H1 (cell line): ENCODE data around the gene TSSC4. TPM values are rescaled to one million over a fixed set of nuclear protein-coding genes. Genes with fewer than 3 reads are reported as not detected.

ENCODE experiments used
- CTCF ChIA-PET: fragments of 300-600 bp; sonication (Branson Sonifier 250); formaldehyde crosslinking; loops from one replicate; lab custom pipeline; 2021; ENCODE audit not compliant: partially characterized antibody; lab: Charles Lee
- POLR2A ChIA-PET: fragments of 300-600 bp; sonication (Branson Sonifier 250); formaldehyde crosslinking; loops from one replicate; lab custom pipeline; 2021; ENCODE audit warnings: inconsistent platforms; ENCODE audit not compliant: partially characterized antibody; lab: Charles Lee
- DNase-seq, 2 experiments: peaks; one replicate each; pipeline versions ENCODE4 v3.0.0 to v3.0.0-alpha.2; 2010 to 2022; ENCODE audit warnings: low spot score in 2 of 2, low read depth in 1 of 2, mixed read lengths in 1 of 2
- FAIRE-seq: peaks from 2 replicates; lab custom pipeline; 2011; peaks lifted over from hg19 to GRCh38; lab: Jason Lieb, UNC
- H2AFZ ChIP-seq: 2 replicates; pipeline ENCODE4 v1.8.1; 2012; ENCODE audit warnings: low read length, inconsistent platforms
- H2AK5ac ChIP-seq: 2 replicates; pipeline ENCODE4 v1.6.1; 2013; ENCODE audit warnings: low read depth, low read length
- H2BK120ac ChIP-seq: replicated peaks from 2 replicates; pipeline ENCODE3; 2013; ENCODE audit warnings: low read depth, low read length, inconsistent platforms
- H2BK12ac ChIP-seq: 2 replicates; pipeline ENCODE4 v1.6.1; 2013; ENCODE audit warnings: low read depth, low read length
- H2BK15ac ChIP-seq: 2 replicates; pipeline ENCODE4 v1.6.1; 2013; ENCODE audit warnings: low read length
- H2BK20ac ChIP-seq: 2 replicates; pipeline ENCODE4 v1.6.1; 2013; ENCODE audit warnings: low read length
- H2BK5ac ChIP-seq: 2 replicates; pipeline ENCODE4 v1.6.1; 2013; ENCODE audit warnings: low read depth, low read length
- H3K14ac ChIP-seq: 2 replicates; pipeline ENCODE4 v1.6.1; 2013; ENCODE audit warnings: inconsistent platforms; ENCODE audit not compliant: insufficient read length
- H3K18ac ChIP-seq: 2 replicates; pipeline ENCODE4 v1.6.1; 2013; ENCODE audit warnings: low read length; ENCODE audit errors: extremely low read depth
- H3K23ac ChIP-seq: 2 replicates; pipeline ENCODE4 v1.6.1; 2013; ENCODE audit warnings: inconsistent platforms; ENCODE audit not compliant: insufficient read length
- H3K23me2 ChIP-seq: 2 replicates; pipeline ENCODE4 v1.6.1; 2013; ENCODE audit warnings: low read depth, low read length
- H3K27ac ChIP-seq: 2 replicates; pipeline ENCODE4 v1.6.1; 2011; ENCODE audit warnings: low read depth, low read length, inconsistent platforms
- H3K27me3 ChIP-seq, 4 experiments: replicated peaks in 1 of 4; 1 replicate in 1 of 4; 2 replicates in 3 of 4; pipeline versions ENCODE4 v1.6.1 to v1.8.1; 2011 to 2013; ENCODE audit warnings: low read length in 3 of 4, mild to moderate bottlenecking in 3 of 4, inconsistent platforms in 2 of 4, mixed read lengths in 2 of 4, moderate library complexity in 1 of 4; ENCODE audit not compliant: control insufficient read depth in 3 of 4, insufficient read depth in 3 of 4; ENCODE audit errors: extremely low read depth in 1 of 4
- H3K36me3 ChIP-seq, 4 experiments: 2 replicates each; pipeline versions ENCODE4 v1.6.1 to v1.8.1; 2011 to 2013; ENCODE audit warnings: mild to moderate bottlenecking in 4 of 4, low read length in 3 of 4, moderate library complexity in 2 of 4, control low read depth in 1 of 4, inconsistent platforms in 1 of 4; ENCODE audit not compliant: insufficient read depth in 4 of 4, control insufficient read depth in 2 of 4
- H3K4ac ChIP-seq: replicated peaks from 2 replicates; pipeline ENCODE3; 2013; ENCODE audit warnings: low read length, low read depth, mixed read lengths, inconsistent platforms; ENCODE audit not compliant: insufficient read length
- H3K4me1 ChIP-seq, 4 experiments: replicated peaks in 1 of 4; 1 replicate in 1 of 4; 2 replicates in 3 of 4; pipeline versions ENCODE4 v1.6.1 to v1.8.1; 2011 to 2013; ENCODE audit warnings: low read length in 3 of 4, inconsistent platforms in 2 of 4, mixed read lengths in 1 of 4; ENCODE audit not compliant: insufficient read depth in 4 of 4, control insufficient read depth in 3 of 4
- H3K4me2 ChIP-seq, 2 experiments: 2 replicates each; pipeline versions ENCODE4 v1.6.1 to v1.8.1; 2011 to 2013; ENCODE audit warnings: low read depth in 2 of 2, low read length in 2 of 2, control low read depth in 1 of 2, inconsistent platforms in 1 of 2, mild to moderate bottlenecking in 1 of 2; ENCODE audit not compliant: insufficient read depth in 1 of 2
- H3K4me3 ChIP-seq, 4 experiments: fragments of 200-600, 300-600 bp in 1 of 4; sonication (generic), shearing (Covaris generic), sonication (Bioruptor Twin) in 1 of 4; 2 replicates each; pipeline versions ENCODE4 v1.5.1 to v1.8.1; 2011 to 2016; ENCODE audit warnings: low read length in 4 of 4, low read depth in 3 of 4, control low read depth in 2 of 4, inconsistent platforms in 2 of 4, mild to moderate bottlenecking in 2 of 4, mixed read lengths in 1 of 4, moderate library complexity in 1 of 4; ENCODE audit not compliant: insufficient read depth in 2 of 4; ENCODE audit errors: extremely low read depth in 1 of 4
- H3K56ac ChIP-seq: replicated peaks from 2 replicates; pipeline ENCODE3; 2013; ENCODE audit warnings: low read depth, mild to moderate bottlenecking, mixed read lengths, low read length, inconsistent platforms; ENCODE audit not compliant: insufficient read length
- H3K79me1 ChIP-seq: 2 replicates; pipeline ENCODE4 v1.6.1; 2013; ENCODE audit warnings: low read depth, low read length, control low read depth
- H3K79me2 ChIP-seq, 2 experiments: 2 replicates each; pipeline versions ENCODE4 v1.6.1 to v1.8.1; 2012 to 2013; ENCODE audit warnings: low read length in 2 of 2, mild to moderate bottlenecking in 2 of 2, inconsistent platforms in 1 of 2; ENCODE audit not compliant: insufficient read depth in 2 of 2, control insufficient read depth in 1 of 2
- H3K9ac ChIP-seq, 4 experiments: replicated peaks in 1 of 4; 1 replicate in 1 of 4; 2 replicates in 3 of 4; pipeline versions ENCODE4 v1.6.1 to v1.8.1; 2011 to 2013; ENCODE audit warnings: low read depth in 3 of 4, low read length in 3 of 4, control low read depth in 2 of 4, mild to moderate bottlenecking in 2 of 4, moderate library complexity in 2 of 4, inconsistent platforms in 1 of 4; ENCODE audit errors: extremely low read depth in 1 of 4
- H3K9me3 ChIP-seq, 2 experiments: 2 replicates each; pipeline versions ENCODE4 v1.6.1 to v1.8.1; 2012 to 2013; ENCODE audit warnings: mild to moderate bottlenecking in 2 of 2, moderate library complexity in 2 of 2, control low read depth in 1 of 2, inconsistent platforms in 1 of 2, low read depth in 1 of 2, low read length in 1 of 2, mixed read lengths in 1 of 2; ENCODE audit not compliant: insufficient read depth in 2 of 2
- H4K20me1 ChIP-seq, 2 experiments: replicated peaks in 1 of 2; 2 replicates each; pipeline versions ENCODE3 to v1.8.1; 2011 to 2013; ENCODE audit warnings: inconsistent platforms in 2 of 2, low read length in 2 of 2, mild to moderate bottlenecking in 1 of 2; ENCODE audit not compliant: insufficient read depth in 2 of 2, control insufficient read depth in 1 of 2
- H4K5ac ChIP-seq: 2 replicates; pipeline ENCODE4 v1.6.1; 2013; ENCODE audit warnings: low read length, low read depth, mixed read lengths, inconsistent platforms; ENCODE audit not compliant: insufficient read length
- H4K8ac ChIP-seq: 2 replicates; pipeline ENCODE4 v1.8.0; 2013; ENCODE audit warnings: mild to moderate bottlenecking, moderate library complexity, low read length, inconsistent platforms; ENCODE audit not compliant: insufficient read depth; ENCODE audit errors: extremely low read depth
- H4K91ac ChIP-seq: replicated peaks from 2 replicates; pipeline ENCODE3; 2013; ENCODE audit warnings: low read length, mixed read lengths, inconsistent platforms; ENCODE audit not compliant: insufficient read length
- ATF3 ChIP-seq: IDR thresholded peaks from 2 replicates; pipeline ENCODE4 v1.6.1; 2011; ENCODE audit warnings: low read depth, mild to moderate bottlenecking, low read length; ENCODE audit not compliant: insufficient read depth
- CHD2 ChIP-seq: IDR thresholded peaks from 2 replicates; pipeline ENCODE4 v1.6.1; 2012; ENCODE audit warnings: low read length, improper control_type of control experiment
- WGBS, 2 experiments: shearing (Covaris generic) in 1 of 2; methylation state at CpG; one replicate each; pipeline versions ENCODE4 v1.1.6 to v1.1.7; 2013 to 2015; ENCODE audit warnings: low lambda C conversion rate in 2 of 2, mixed read lengths in 2 of 2, inconsistent platforms in 1 of 2, low coverage in 1 of 2, missing lambda C conversion rate in 1 of 2; ENCODE audit not compliant: insufficient replicate concordance in 2 of 2, insufficient coverage in 1 of 2, insufficient read length in 1 of 2; ENCODE audit errors: extremely low coverage in 1 of 2, missing lambda C conversion rate in 1 of 2; 5-methylcytosine and 5-hydroxymethylcytosine counted together
- polyA plus RNA-seq, 7 experiments: library from polyadenylated mRNA; depleted of rRNA in 3 of 7; stranded (reverse) in 5 of 7; unstranded in 2 of 7; fragments of >200 nt in 5 of 7; fragments of 200-250 nt in 2 of 7; gene quantifications; 1 replicate in 5 of 7; 2 replicates in 1 of 7; 4 replicates in 1 of 7; pipeline versions ENCODE4 v1.2.1 to v1.2.3, GENCODE V29; 2011 to 2013; ENCODE audit warnings: missing spikeins in 2 of 7, mixed read lengths in 2 of 7
- total RNA-seq: library from RNA; stranded (reverse); fragmentation: NEBNext Ultra II Directional; extraction: Animal tissue kit (Norgen Biotek cat#: 25700); gene quantifications from 2 replicates; pipeline ENCODE4 v1.2.1, GENCODE V29; 2021

The TSSC4 gene
- total and polyA plus RNA-seq, 2 of the 8 experiments (the other 6 are each of a cell fraction or from before 2014, with no cell fraction given): 34.0 to 39.3 TPM

- no peak overlapping the region for H4K8ac ChIP-seq
- H3K9ac ChIP-seq: no peak overlapping the region
- H3K4ac ChIP-seq: no peak overlapping the region
- no peak overlapping the region for H2BK120ac ChIP-seq
- POLR2A ChIA-PET: interaction anchor here (1.9 to 2.2 kb wide), 2 partner anchors 13 to 14 kb away, joined by 4 to 8 read pairs; no protein-coding TSS in a partner anchor
- FAIRE-seq (no peak), DNase-seq (no peak)
- no peaks in the 10 kb centered on the region for H3K36me3 ChIP-seq
- CTCF ChIA-PET: interaction anchor here (0.8 to 2.0 kb wide), 5 partner anchors 11 to 59 kb away, joined by 3 to 7 read pairs (median 5); no protein-coding TSS in a partner anchor
- TF ChIP-seq CHD2 (no peak), ATF3 (no peak)
- no peak overlapping the region for H4K5ac ChIP-seq
- no peak overlapping the region for H3K14ac ChIP-seq
- H3K79me2 ChIP-seq: no peaks in the 10 kb centered on the region
- no peak overlapping the region for H2AFZ ChIP-seq
- no peak overlapping the region for H2BK12ac ChIP-seq
- no peaks in the 10 kb centered on the region for H3K23me2 ChIP-seq
- H3K4me1 ChIP-seq: no peaks in the 10 kb centered on the region
- 92% methylated on average over 15 of the region's 15 CpGs; no CpG with 5 or more reads in 1 of the 2 experiments for WGBS, 2 experiments
- no peak overlapping the region for H3K56ac ChIP-seq
- no peaks in the 10 kb centered on the region for H3K79me1 ChIP-seq
- H3K23ac ChIP-seq: no peak overlapping the region
- no peak overlapping the region for H2BK20ac ChIP-seq
- peaks cover 0 to 1% of the 10 kb centered on the region in 2 experiments for H4K20me1 ChIP-seq
- no peak overlapping the region for H3K27ac ChIP-seq
- H2AK5ac ChIP-seq: 0 out of 2 replicates have a peak overlapping the region, but pooled peaks have one; percentile 6
- H3K27me3 ChIP-seq: 0 out of 7 replicates have a peak, but pooled peaks cover 0 to 2% (median 0%) of the 10 kb centered on the region in 4 experiments
- H3K9me3 ChIP-seq: no peaks in the 10 kb centered on the region
- no peak overlapping the region for H4K91ac ChIP-seq
- H3K4me3 ChIP-seq: no peak overlapping the region
- H3K4me2 ChIP-seq: no peak overlapping the region
- H2BK5ac ChIP-seq: no peak overlapping the region
- no peak overlapping the region for H2BK15ac ChIP-seq
- H3K18ac ChIP-seq: no peak overlapping the region
Observed at GRCh38 chr11:2363577-2364370, 36.8 kb upstream of the TSSC4 start.
